Prostate gland (tissue), 1 donor: ENCODE measurements around the gene KCNJ11.

Experiments used
- POLR2A ChIP-seq: fragments of 450-650 bp; IDR thresholded peaks from one replicate; pipeline ENCODE4 v1.6.1; 2016; ENCODE audit warnings: antibody characterized with exemption, mild to moderate bottlenecking
- POLR2AphosphoS5 ChIP-seq: sonication (generic); formaldehyde crosslinking; IDR thresholded peaks from one replicate; pipeline ENCODE4 v1.6.1; 2017; ENCODE audit warnings: antibody characterized with exemption

GRCh38 chr11:17347676-17348075 is 40.8 kb downstream of the KCNJ11 start:
- TF ChIP-seq POLR2AphosphoS5 (no peak), POLR2A (no peak)
